Chondrocyte (in vitro differentiated cells): ENCODE data around the gene CD207. TPM values are rescaled to one million over a fixed set of nuclear protein-coding genes. Genes with fewer than 3 reads are reported as not detected.

Experiments
- DNase-seq: peaks from one replicate; pipeline ENCODE4 v3.0.0; 2021; ENCODE audit warnings: mixed read lengths, low spot score
- H3K27ac Mint-ChIP-seq: one replicate; pipeline ENCODE4 v1.8.0; 2021; ENCODE audit warnings: mild to moderate bottlenecking, moderate library complexity, mixed read lengths; ENCODE audit not compliant: unreplicated experiment
- H3K27me3 Mint-ChIP-seq: 2 replicates; pipeline ENCODE4 v1.8.0; 2021; ENCODE audit warnings: low read depth, mixed read lengths
- H3K36me3 Mint-ChIP-seq: 2 replicates; pipeline ENCODE4 v1.8.0; 2021; ENCODE audit warnings: low read depth, mixed read lengths
- H3K4me1 Mint-ChIP-seq: 2 replicates; pipeline ENCODE4 v1.8.0; 2021; ENCODE audit warnings: low read depth, mild to moderate bottlenecking, mixed read lengths
- H3K4me3 Mint-ChIP-seq: one replicate; pipeline ENCODE4 v1.8.0; 2021; ENCODE audit warnings: mild to moderate bottlenecking, moderate library complexity, mixed read lengths; ENCODE audit not compliant: unreplicated experiment
- H3K9me3 Mint-ChIP-seq: 2 replicates; pipeline ENCODE4 v1.8.0; 2021; ENCODE audit warnings: low read depth, mixed read lengths
- CTCF ChIP-seq: fragments of 200-600 bp; sonication (generic); IDR thresholded peaks from 2 replicates; pipeline ENCODE4 v1.5.0; 2021; ENCODE audit warnings: antibody characterized with exemption, mild to moderate bottlenecking, moderate library complexity
- total RNA-seq: library from RNA; stranded (reverse); gene quantifications from 3 replicates; pipeline ENCODE4 v1.2.1, GENCODE V29; 2021

The CD207 gene
- total RNA-seq, 1 donor from 2014 or later = not detected

DNA sequence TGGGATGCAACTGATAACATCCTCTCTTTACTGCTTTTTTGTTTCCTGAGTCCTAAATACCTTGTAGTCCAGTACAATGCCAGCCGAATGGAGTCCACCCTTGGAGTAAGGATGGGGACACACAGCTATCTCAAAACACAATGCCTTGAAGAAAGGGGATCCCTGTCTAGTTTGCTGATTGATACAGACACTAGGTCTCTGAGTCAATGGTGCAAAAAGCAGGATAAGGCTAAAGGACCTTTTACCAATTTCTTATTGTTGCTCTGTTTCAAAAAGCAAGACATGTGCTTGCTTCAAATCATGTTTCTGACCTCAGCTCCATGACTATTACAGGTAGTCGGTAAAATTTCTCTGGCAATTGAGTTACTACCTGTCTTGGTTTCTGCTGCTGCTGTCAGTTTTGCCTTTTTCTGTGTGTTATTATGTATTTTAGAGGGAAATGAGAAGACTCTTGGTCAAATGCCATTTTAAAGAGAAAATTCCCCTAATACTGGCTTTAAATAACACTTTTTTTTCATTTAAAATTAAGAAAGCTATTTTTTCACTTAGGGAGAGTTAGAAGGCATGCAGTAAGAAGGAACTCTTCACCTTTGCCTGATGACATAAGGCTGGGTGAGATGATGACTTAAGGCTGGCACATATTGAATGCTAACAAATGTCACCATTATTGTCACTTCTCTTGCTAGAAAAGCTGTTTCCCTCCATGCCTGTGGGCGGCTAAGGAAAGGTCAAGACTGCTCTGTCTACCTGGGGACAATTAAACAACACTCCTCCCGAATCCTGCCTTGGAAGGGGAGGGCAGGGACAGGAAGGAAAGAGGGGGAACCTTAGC lies 40.2 kb downstream of the CD207 start:
- Mint-ChIP-seq H3K27ac (no peak overlapping the region), H3K9me3 (peaks cover 19% of the 10 kb centered on the region), H3K4me3 (no peak overlapping the region), H3K36me3 (peaks cover 8% of the 10 kb centered on the region), H3K27me3 (peaks cover 58% of the 10 kb centered on the region), H3K4me1 (no peaks in the 10 kb centered on the region)
- no peak for TF ChIP-seq CTCF
- DNase-seq = no peak

GRCh38 chr2:70793450-70793849 lies 42.2 kb downstream of the CD207 start:
- peaks cover 6% of the 10 kb centered on the region for H3K9me3 Mint-ChIP-seq
- no peak for DNase-seq
- TF ChIP-seq CTCF = no peak
- peaks cover 56% of the 10 kb centered on the region for H3K27me3 Mint-ChIP-seq
- H3K36me3 Mint-ChIP-seq = peaks cover 4% of the 10 kb centered on the region
- no peak overlapping the region for H3K4me3 Mint-ChIP-seq
- peaks cover 6% of the 10 kb centered on the region for H3K4me1 Mint-ChIP-seq
- peak overlapping the region; percentile 18 for H3K27ac Mint-ChIP-seq

DNA sequence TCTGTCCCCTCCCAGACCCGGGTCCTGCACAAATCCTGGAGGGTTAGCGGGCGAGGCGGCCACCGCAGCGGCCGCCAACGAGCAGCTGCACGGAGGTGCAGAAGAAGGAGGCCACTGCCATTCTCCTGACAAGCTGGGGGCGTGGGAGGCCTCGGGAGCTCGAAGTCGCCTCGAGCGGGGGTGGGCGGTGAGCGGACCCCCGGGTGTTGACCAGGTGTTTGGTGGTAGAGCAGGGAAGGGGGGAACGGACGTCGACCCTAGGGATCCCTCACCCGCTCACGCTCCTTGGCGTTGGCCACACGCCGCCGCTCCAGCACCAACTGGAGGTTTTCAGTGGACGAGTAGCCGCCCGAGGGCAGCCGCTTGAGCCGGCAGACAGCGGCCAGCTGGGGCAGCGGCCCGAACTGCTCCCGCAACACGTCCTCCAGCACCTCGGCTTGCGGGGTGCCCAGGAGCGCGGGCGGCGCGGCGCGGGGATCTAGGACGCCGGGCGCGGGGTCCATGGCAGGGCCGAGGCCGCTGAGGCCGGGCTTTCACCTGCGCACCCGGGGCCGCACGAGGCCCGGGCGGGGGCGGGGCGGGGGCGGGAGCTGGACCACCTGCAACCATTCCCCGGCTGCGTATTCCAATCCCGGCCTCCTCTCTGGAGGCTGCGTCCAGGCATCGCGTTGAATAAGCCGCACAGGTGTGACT lies 45.3 kb downstream of the CD207 start, which contains the start of gene FIGLA:
Gene FIGLA (minus strand): TSS at position 508 of the 693 bp plus-strand sequence. CDS start 5 bp downstream, at position 503.
- H3K27me3 Mint-ChIP-seq = peaks cover 66% of the 10 kb centered on the region
- TF ChIP-seq CTCF = no peak
- DNase-seq = no peak

DNA sequence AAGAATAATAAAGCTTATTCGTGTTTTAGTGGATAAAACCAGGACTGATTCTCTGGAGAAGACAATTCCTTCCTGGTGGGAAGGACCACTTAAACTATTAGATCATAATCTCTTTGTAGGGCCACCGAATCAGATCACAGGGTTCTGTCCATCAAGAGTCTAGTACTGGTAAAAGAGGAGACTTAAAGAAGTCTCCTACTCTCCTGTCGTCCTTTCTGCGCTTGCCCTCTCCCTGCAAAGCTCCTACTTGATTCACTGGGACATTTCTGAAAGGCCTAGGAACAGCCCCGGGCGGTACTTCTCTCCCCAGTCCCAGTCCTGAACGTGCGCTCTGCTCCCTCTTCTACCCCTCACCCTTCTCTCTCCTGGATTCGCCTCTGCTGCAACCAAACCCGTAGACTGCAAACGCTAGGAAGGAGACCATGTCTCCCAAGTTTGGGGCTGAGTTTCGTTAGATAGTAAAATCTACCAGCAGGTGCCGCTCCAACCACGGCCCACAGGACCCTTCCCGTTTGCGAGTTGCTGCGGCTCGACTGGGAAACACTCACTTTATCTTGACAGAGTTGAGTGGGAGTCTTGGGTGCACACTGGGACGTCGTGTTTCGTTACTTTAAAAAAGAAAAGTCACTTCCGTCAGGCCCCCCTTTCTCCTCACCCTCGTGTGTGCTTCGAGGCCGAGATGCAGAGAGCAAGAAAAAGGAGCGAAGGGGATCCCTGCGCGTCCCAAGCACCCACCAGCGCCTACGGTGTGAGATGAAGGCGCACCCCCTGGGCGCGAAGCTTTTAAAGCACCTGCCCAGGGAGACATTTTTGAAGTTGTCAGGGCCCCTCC lies 46.1 kb downstream of the CD207 start:
- H3K27ac Mint-ChIP-seq = no peak overlapping the region
- peaks cover 4% of the 10 kb centered on the region for H3K36me3 Mint-ChIP-seq
- H3K4me1 Mint-ChIP-seq = peaks cover 6% of the 10 kb centered on the region
- TF ChIP-seq CTCF = peak; percentile 82
- H3K9me3 Mint-ChIP-seq = peaks cover 6% of the 10 kb centered on the region
- peaks cover 66% of the 10 kb centered on the region for H3K27me3 Mint-ChIP-seq
- DNase-seq = no peak
- H3K4me3 Mint-ChIP-seq = peak overlapping the region; percentile 67

More for the DNA sequence above, 45.3 kb downstream of the CD207 start, which contains the start of gene FIGLA:
- Mint-ChIP-seq H3K4me3 (peak within 1 kb of the TSS; percentile 67), H3K4me1 (peaks cover 6% of the 10 kb centered on the region), H3K27ac (no peak within 1 kb of the TSS), H3K9me3 (peaks cover 6% of the 10 kb centered on the region), H3K36me3 (peaks cover 4% of the 10 kb centered on the region)
